Cerebellar cortex (tissue), 1 donor: ENCODE data around the gene HTR3C.
"Not testable (repeated sequence)": the region's sequence is repeated elsewhere in the genome, so short reads cannot be mapped to it uniquely, and the experiment has no call there.

Source experiments
- DNase-seq: peaks from one replicate; pipeline ENCODE4 v3.0.0-alpha.2; 2015; ENCODE audit warnings: low spot score

The HTR3C gene

GRCh38 chr3:184052767-184053166 is at the start of gene HTR3C:
HTR3C (plus strand) TSS chr3:184053047; CDS start chr3:184053081, 34 bp downstream.
- no peak for DNase-seq

GRCh38 chr3:184003187-184003967 is 49.5 kb upstream of the HTR3C start:
- no peak for DNase-seq

GRCh38 chr3:184004476-184004875 is 48.4 kb upstream of the HTR3C start:
- no peak for DNase-seq

- peak; percentile 93 for DNase-seq
Observed at GRCh38 chr3:184005941-184006507, 46.8 kb upstream of the HTR3C start.

GRCh38 chr3:184007143-184007813 is 45.6 kb upstream of the HTR3C start:
- not testable (repeated sequence) for DNase-seq

GRCh38 chr3:184008161-184008560 is 44.7 kb upstream of the HTR3C start:
- DNase-seq, result no peak

GRCh38 chr3:184011230-184011876 is 41.5 kb upstream of the HTR3C start:
- no peak for DNase-seq

- no peak for DNase-seq
Observed at GRCh38 chr3:184011937-184012889, 40.6 kb upstream of the HTR3C start.

GRCh38 chr3:184015381-184016019 is 37.3 kb upstream of the HTR3C start:
- peak; percentile 51 for DNase-seq

GRCh38 chr3:184016169-184016570 is 36.7 kb upstream of the HTR3C start:
- DNase-seq, result peak; percentile 14

- DNase-seq, result peak; percentile 54
Observed at GRCh38 chr3:184016811-184017671, 35.8 kb upstream of the HTR3C start.

GRCh38 chr3:184017672-184018423 is 35.0 kb upstream of the HTR3C start, which contains the start of gene ABCC5:
ABCC5 (minus strand) TSS chr3:184017884; CDS start chr3:184014392, 3,492 bp downstream.
- DNase-seq, result peak; percentile 96

- DNase-seq, result no peak
Observed at GRCh38 chr3:184018424-184018973, 34.3 kb upstream of the HTR3C start.

GRCh38 chr3:184022323-184022722 is 30.5 kb upstream of the HTR3C start:
- DNase-seq, result no peak

GRCh38 chr3:184025256-184025655 is 27.6 kb upstream of the HTR3C start:
- DNase-seq, result not testable (repeated sequence)

GRCh38 chr3:184028275-184028890 is 24.5 kb upstream of the HTR3C start:
- DNase-seq, result not testable (repeated sequence)

GRCh38 chr3:184029443-184029842 is 23.4 kb upstream of the HTR3C start:
- no peak for DNase-seq

GRCh38 chr3:184030536-184030935 is 22.3 kb upstream of the HTR3C start:
- no peak for DNase-seq
